B cell (primary cell): ENCODE measurements around the gene C2orf78.

Source experiments
- CTCF ChIP-seq: fragments of 200-600 bp; IDR thresholded peaks from one replicate; pipeline ENCODE4 v1.8.0; 2022; ENCODE audit warnings: antibody characterized with exemption, mild to moderate bottlenecking
- EZH2 ChIP-seq: IDR thresholded peaks from 2 replicates; pipeline ENCODE4 v1.6.1; 2012; ENCODE audit warnings: borderline replicate concordance, low read depth, mild to moderate bottlenecking, moderate library complexity, low read length; ENCODE audit not compliant: insufficient read depth, poor library complexity, severe bottlenecking

- TF ChIP-seq CTCF, result no peak
- no peak for TF ChIP-seq EZH2
Measured at GRCh38 chr2:73776381-73776780, 7.6 kb upstream of the C2orf78 start.
